Breast epithelium (tissue), 4 donors: ENCODE results near the gene SLC38A9. TPM values are rescaled to one million over a fixed set of nuclear protein-coding genes. Genes with fewer than 3 reads are reported as not detected.
"Not testable (repeated sequence)": the region's sequence is repeated elsewhere in the genome, so short reads cannot be mapped to it uniquely, and the experiment has no call there.

Source experiments
- DNase-seq, 2 donors: peaks; one replicate each; pipeline ENCODE4 v3.0.0-alpha.2; 2019; ENCODE audit warnings: low spot score in 2 of 2
- H3K27ac ChIP-seq, 2 donors: fragments of 200-600 bp; sonication (generic) in 1 of 2; one replicate each; pipeline ENCODE4 v1.5.1; 2016 to 2019; ENCODE audit warnings: mild to moderate bottlenecking in 1 of 2
- H3K27me3 ChIP-seq, 2 donors: fragments of 200-600 bp; sonication (generic) in 1 of 2; one replicate each; pipeline versions ENCODE4 v1.5.1 to v1.6.0; 2017 to 2019; ENCODE audit warnings: control low read depth in 1 of 2, mild to moderate bottlenecking in 1 of 2
- H3K36me3 ChIP-seq: fragments of 200-600 bp; one replicate; pipeline ENCODE4 v1.5.1; 2019
- H3K4me1 ChIP-seq, 2 donors: fragments of 200-600 bp; sonication (generic); one replicate each; pipeline ENCODE4 v1.5.1; 2016 to 2019; ENCODE audit warnings: control low read depth in 1 of 2
- H3K4me3 ChIP-seq, 3 donors: fragments of 200-600 bp; sonication (generic); 1 replicate in 2 of 3; 2 replicates in 1 of 3; pipeline ENCODE4 v1.5.1; 2016 to 2019; ENCODE audit warnings: mild to moderate bottlenecking in 3 of 3, moderate library complexity in 2 of 3
- H3K9me3 ChIP-seq, 2 donors: fragments of 200-600 bp; sonication (generic) in 1 of 2; one replicate each; pipeline ENCODE4 v1.5.1; 2016 to 2019; ENCODE audit warnings: control low read depth in 1 of 2
- CTCF ChIP-seq, 3 donors: fragments of 450-650 bp; IDR thresholded peaks; one replicate each; pipeline ENCODE4 v1.5.1; 2016 to 2017; ENCODE audit warnings: antibody characterized with exemption in 3 of 3, mild to moderate bottlenecking in 3 of 3, moderate library complexity in 3 of 3
- POLR2A ChIP-seq: fragments of 450-650 bp; IDR thresholded peaks from one replicate; pipeline ENCODE4 v1.6.1; 2016; ENCODE audit warnings: antibody characterized with exemption, mild to moderate bottlenecking, moderate library complexity
- POLR2AphosphoS5 ChIP-seq, 3 donors: sonication (generic); formaldehyde crosslinking; IDR thresholded peaks; one replicate each; pipeline ENCODE4 v1.6.1; 2017; ENCODE audit warnings: antibody characterized with exemption in 3 of 3
- intact Hi-C: fragments of 100-400 bp; cut with DNase I; formaldehyde crosslinking; loops from one replicate; pipeline ENCODE4 v1.15.1; 2023; ENCODE audit warnings: low total_unique reads
- total RNA-seq, 3 donors: library from RNA; depleted of rRNA; stranded (reverse); fragments of >200 nt; gene quantifications; one replicate each; pipeline ENCODE4 v1.1.0, GENCODE V29; 2016

SLC38A9 gene
- total RNA-seq, 3 donors from 2014 or later: 25.2 to 35.1 (median 28.6) TPM

DNA sequence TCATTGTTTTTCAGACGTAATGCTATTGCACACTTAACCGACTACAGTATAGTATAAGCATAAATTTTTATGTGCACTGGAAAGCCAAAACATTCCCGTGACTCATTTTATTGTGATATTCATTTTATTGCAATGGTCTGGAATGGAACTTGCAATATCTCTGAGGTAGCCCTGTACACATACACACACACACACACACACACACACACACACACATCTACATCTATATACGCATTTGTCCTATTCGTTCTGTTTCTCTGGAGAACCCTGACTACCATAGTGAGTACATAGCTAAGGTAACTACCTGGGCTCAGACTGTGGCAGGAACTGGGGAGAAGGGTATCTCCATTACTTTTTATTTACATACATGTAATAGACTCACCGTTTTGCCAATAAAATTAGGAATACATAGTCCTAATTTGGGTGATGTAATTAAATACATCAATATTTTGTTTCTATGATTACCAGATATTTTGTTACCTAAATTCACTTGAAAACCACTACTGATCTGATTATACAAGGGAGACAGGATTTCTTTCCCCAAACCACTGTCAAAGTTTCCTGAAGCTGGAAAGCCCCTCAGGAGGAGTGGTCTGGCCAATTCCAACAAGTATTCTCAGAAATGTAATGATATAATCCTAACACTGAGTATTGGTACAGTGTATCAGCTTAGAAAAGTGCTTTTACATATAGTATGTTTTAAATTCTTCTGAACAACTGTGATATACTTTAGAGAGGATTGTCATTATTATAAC, 103.4 kb downstream of the SLC38A9 start:
- no peaks in the 10 kb centered on the region for H3K4me1 ChIP-seq
- no peaks in the 10 kb centered on the region for H3K36me3 ChIP-seq
- TF ChIP-seq POLR2A: no peak
- TF ChIP-seq CTCF (IDR thresholded peaks at IDR 0.05): no peak
- no peak for TF ChIP-seq POLR2AphosphoS5 (IDR thresholded peaks at IDR 0.05)
- H3K27ac ChIP-seq: no peak overlapping the region
- no peak overlapping the region for H3K4me3 ChIP-seq
- intact Hi-C loops: no loop called here
- H3K9me3 ChIP-seq: no peaks in the 10 kb centered on the region
- H3K27me3 ChIP-seq: no peaks in the 10 kb centered on the region
- no peak for DNase-seq

DNA sequence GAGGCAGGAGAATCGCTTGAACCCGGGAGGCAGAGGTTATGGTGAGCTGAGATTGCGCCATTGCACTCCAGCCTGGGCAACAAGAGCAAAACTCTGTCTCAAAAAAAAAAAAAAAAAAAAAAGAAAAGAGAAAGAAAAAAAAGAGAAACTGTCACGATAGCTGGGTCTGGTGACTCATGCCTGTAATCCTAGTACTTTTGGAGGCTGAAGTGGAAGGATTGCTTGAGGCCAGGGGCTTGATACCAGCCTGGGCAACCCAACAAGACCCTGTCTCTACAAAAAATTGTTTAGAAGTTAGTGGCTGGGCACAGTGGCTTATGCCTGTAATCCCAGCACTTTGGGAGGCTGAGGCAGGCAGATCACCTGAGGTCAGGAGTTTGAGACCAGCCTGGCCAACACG, 104.8 kb downstream of the SLC38A9 start:
- H3K27me3 ChIP-seq, DNase-seq, H3K36me3 ChIP-seq, H3K9me3 ChIP-seq, H3K4me1 ChIP-seq, H3K27ac ChIP-seq, intact Hi-C loops, H3K4me3 ChIP-seq: not testable (repeated sequence)

DNA sequence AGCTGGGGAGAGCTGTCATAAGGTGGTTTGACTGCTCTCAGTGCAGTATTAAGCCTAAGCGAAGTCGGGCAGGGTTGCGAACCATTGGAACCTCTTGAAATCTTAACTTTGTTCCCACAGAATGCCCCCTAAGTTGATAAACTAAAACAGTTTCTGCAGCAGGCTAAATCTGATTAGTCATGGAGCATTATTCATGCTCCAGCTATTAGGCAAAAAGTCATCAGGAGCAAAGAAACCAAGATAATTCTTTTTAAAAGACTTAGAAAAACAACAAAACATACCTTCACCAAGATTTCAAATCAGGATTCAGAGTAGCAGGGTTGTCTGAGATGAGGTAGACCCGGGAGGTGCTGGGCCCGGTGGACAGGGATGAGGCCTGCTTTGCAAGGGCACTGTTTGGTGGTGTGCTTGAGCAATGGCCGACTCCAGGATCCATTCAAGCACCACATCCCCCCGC, 107.5 kb downstream of the SLC38A9 start:
- H3K27ac ChIP-seq: peak overlapping the region in 1 of 2 donors; percentile 85
- H3K4me1 ChIP-seq: peaks cover 11 to 14% of the 10 kb centered on the region in 2 donors
- TF ChIP-seq CTCF (IDR thresholded peaks at IDR 0.05) (no peak), POLR2AphosphoS5 (IDR thresholded peaks at IDR 0.05) (no peak)
- intact Hi-C loops: no loop called here
- no peak for DNase-seq
- H3K36me3 ChIP-seq: no peaks in the 10 kb centered on the region
- H3K4me3 ChIP-seq: no peak overlapping the region
- H3K9me3 ChIP-seq: no peaks in the 10 kb centered on the region
- H3K27me3 ChIP-seq: no peaks in the 10 kb centered on the region

- peak overlapping the region; percentile 85 to 95 for H3K27ac ChIP-seq
- TF ChIP-seq POLR2AphosphoS5 (IDR thresholded peaks at IDR 0.05) (no peak), POLR2A (no peak), CTCF (IDR thresholded peaks at IDR 0.05) (no peak)
- H3K36me3 ChIP-seq: no peaks in the 10 kb centered on the region
- peaks cover 11 to 14% of the 10 kb centered on the region in 2 donors for H3K4me1 ChIP-seq
- H3K4me3 ChIP-seq: no peak overlapping the region
- H3K9me3 ChIP-seq: no peaks in the 10 kb centered on the region
- no peak for DNase-seq
- intact Hi-C loops: no loop called here
- no peaks in the 10 kb centered on the region for H3K27me3 ChIP-seq
Observed at GRCh38 chr5:55603922-55604321, 108.2 kb downstream of the SLC38A9 start.

DNA sequence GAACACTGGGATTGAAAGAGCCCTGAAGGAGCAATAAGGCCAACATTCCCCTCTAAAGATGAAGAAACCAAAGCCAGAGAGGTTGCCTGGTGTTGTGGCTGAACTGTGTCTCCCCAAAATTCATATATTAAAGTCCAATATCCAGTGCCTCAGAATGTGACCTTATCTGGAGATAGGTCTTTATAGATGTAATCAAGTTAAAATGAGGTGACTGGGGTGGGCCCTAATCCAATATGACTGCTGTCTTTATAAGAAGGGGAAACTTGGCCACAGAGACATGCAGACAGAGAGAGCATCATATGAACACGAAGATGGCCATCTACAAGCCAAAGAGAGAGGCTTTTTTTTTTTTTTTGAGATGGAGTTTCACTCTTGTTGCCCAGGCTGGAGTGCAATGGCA, 110.5 kb downstream of the SLC38A9 start:
- Histone ChIP-seq H3K4me3 (peak overlapping the region in 1 of 3 donors; percentile 9), H3K36me3 (no peaks in the 10 kb centered on the region), H3K4me1 (peaks cover 14 to 19% of the 10 kb centered on the region in 2 donors), H3K27ac (peak overlapping the region; percentile 93 to 95), H3K9me3 (no peaks in the 10 kb centered on the region), H3K27me3 (no peaks in the 10 kb centered on the region)
- TF ChIP-seq POLR2AphosphoS5 (IDR thresholded peaks at IDR 0.05) (peak in 1 of 3 donors; percentile 1), CTCF (IDR thresholded peaks at IDR 0.05) (no peak), POLR2A (no peak)
- no peak for DNase-seq
- intact Hi-C loops: no loop called here
